Measurements from ENCODE around the gene RAI14. TPM values are rescaled to one million over a fixed set of nuclear protein-coding genes. Genes with fewer than 3 reads are reported as not detected.

Gene RAI14
- total and polyA plus RNA-seq, 11 donors: 1.7 to 34.3 (median 10.7) TPM

- TF ChIP-seq CTCF (IDR thresholded peaks at IDR 0.05) (no peak), POLR2A (IDR thresholded peaks at IDR 0.05) (no peak)
- no peak overlapping the region for H3K27ac ChIP-seq
- no peak for ATAC-seq
These were observed 85.9 kb downstream of the RAI14 start for GRCh38 chr5:34742061-34742460.

GRCh38 chr5:34743878-34744277 lies 87.8 kb downstream of the RAI14 start:
- no peak for DNase-seq
- WGBS, 4 donors: 49 to 64% (median 59%) methylated on average over 3 of the region's 3 CpGs
- Histone ChIP-seq H3K9me3 (no peaks in the 10 kb centered on the region), H3K27me3 (no peaks in the 10 kb centered on the region), H3K4me3 (no peak overlapping the region), H3K36me3 (no peaks in the 10 kb centered on the region), H3K27ac (no peak overlapping the region), H3K4me1 (peaks cover 0 to 18% (median 0%) of the 10 kb centered on the region in 12 donors)
- no peak for TF ChIP-seq CTCF (IDR thresholded peaks at IDR 0.05)
- TF ChIP-seq POLR2A (IDR thresholded peaks at IDR 0.05): no peak
- intact Hi-C loops (cut with DNase I): no loop called here
- ATAC-seq: no peak

More at GRCh38 chr5:34742061-34742460, 85.9 kb downstream of the RAI14 start:
- H3K4me1 ChIP-seq: peaks cover 0 to 33% (median 2%) of the 10 kb centered on the region in 12 donors
- no peak for DNase-seq
- no peaks in the 10 kb centered on the region for H3K27me3 ChIP-seq
- WGBS, 4 donors: 96 to 97% (median 97%) methylated on average over 11 of the region's 11 CpGs
- intact Hi-C loops (cut with DNase I): no loop called here
- H3K9me3 ChIP-seq: no peaks in the 10 kb centered on the region
- no peak overlapping the region for H3K4me3 ChIP-seq
- H3K36me3 ChIP-seq: no peaks in the 10 kb centered on the region

GRCh38 chr5:34748431-34748830 lies 92.3 kb downstream of the RAI14 start:
- WGBS, 4 donors: 96 to 99% (median 99%) methylated on average over 3 of the region's 3 CpGs

GRCh38 chr5:34749431-34749873 lies 93.3 kb downstream of the RAI14 start:
- ATAC-seq (no peak), DNase-seq (no peak)
- Histone ChIP-seq H3K27me3 (no peaks in the 10 kb centered on the region), H3K36me3 (no peaks in the 10 kb centered on the region), H3K4me1 (peaks cover 0 to 8% (median 0%) of the 10 kb centered on the region in 12 donors), H3K9me3 (no peaks in the 10 kb centered on the region), H3K4me3 (no peak overlapping the region), H3K27ac (no peak overlapping the region)
- TF ChIP-seq CTCF (IDR thresholded peaks at IDR 0.05): no peak
- no peak for TF ChIP-seq POLR2A (IDR thresholded peaks at IDR 0.05)
- WGBS, 4 donors: 80 to 86% (median 84%) methylated on average over 6 of the region's 6 CpGs
- intact Hi-C loops (cut with DNase I): no loop called here

More at GRCh38 chr5:34748431-34748830, 92.3 kb downstream of the RAI14 start:
- Histone ChIP-seq H3K4me3 (no peak overlapping the region), H3K27me3 (no peaks in the 10 kb centered on the region), H3K9me3 (no peaks in the 10 kb centered on the region), H3K36me3 (no peaks in the 10 kb centered on the region), H3K27ac (no peak overlapping the region), H3K4me1 (peaks cover 0 to 13% (median 0%) of the 10 kb centered on the region in 12 donors)
- DNase-seq: no peak
- TF ChIP-seq CTCF (IDR thresholded peaks at IDR 0.05) (no peak), POLR2A (IDR thresholded peaks at IDR 0.05) (no peak)
- ATAC-seq: no peak
- intact Hi-C loops (cut with DNase I): no loop called here

Data from heart left ventricle (tissue), 16 donors.